ENCODE data around the gene GALNT8. TPM values are rescaled to one million over a fixed set of nuclear protein-coding genes. Genes with fewer than 3 reads are reported as not detected.
A peak's percentile ranks its signal among the peaks of the same experiment; 100 is the strongest.

The GALNT8 gene
- total and polyA plus RNA-seq, 9 of the 15 experiments (the other 6 are each of a cell fraction or from before 2014, with no cell fraction given) = 0.11 to 0.23 (median 0.21) TPM; not detected in 6

DNA sequence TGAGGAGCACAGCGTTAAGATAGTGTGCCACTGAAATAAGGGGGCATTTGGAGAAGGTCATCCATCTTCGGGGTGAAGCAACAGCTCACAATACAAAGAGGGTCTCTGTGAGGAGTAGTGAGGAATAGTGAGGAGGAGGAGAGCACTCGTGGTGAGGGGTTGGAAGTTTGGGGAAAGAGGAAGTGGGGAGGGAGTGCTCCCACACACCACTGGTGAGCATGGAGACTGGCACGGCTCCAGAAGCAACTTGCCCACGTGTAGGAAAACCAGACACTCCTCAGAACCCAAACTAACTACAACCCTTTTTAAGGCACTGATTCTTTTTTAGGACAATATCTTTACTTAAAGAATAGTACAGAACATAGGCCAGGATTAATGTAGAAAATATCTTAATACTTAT is 48.9 kb downstream of the GALNT8 start:
- Histone ChIP-seq H3K79me2 (ENCODE audit: control insufficient read depth, insufficient read depth, low read length) (no peaks in the 10 kb centered on the region), H3K4me3 (no peak overlapping the region), H3K27ac (ENCODE audit: extremely low read depth, low read depth, low read length) (no peak overlapping the region), H3K9me1 (ENCODE audit: control insufficient read depth, insufficient read depth, low read length) (no peaks in the 10 kb centered on the region), H3K9me3 (replicated peaks; ENCODE audit: control insufficient read depth, insufficient read depth, low read depth, low read length) (no peaks in the 10 kb centered on the region), H3K4me1 (replicated peaks in 1 of 2; ENCODE audit: control insufficient read depth in 2 of 2, insufficient read depth in 2 of 2, low read length in 2 of 2) (no peaks in the 10 kb centered on the region; a peak in 1 of 5 replicates), H4K20me1 (replicated peaks; ENCODE audit: control insufficient read depth, insufficient read depth, low read length) (no peaks in the 10 kb centered on the region; the same call in 1 of the 2 replicates), H3K4me2 (ENCODE audit: insufficient read depth, low read length) (no peak overlapping the region), H2AFZ (ENCODE audit: low read depth, low read length) (no peak overlapping the region), H3K36me3 (ENCODE audit: control insufficient read depth, insufficient read depth, low read length) (no peaks in the 10 kb centered on the region), H3K27me3 (ENCODE audit: control insufficient read depth in 2 of 2, insufficient read depth in 2 of 2, low read length in 2 of 2) (peaks cover 2 to 28% of the 10 kb centered on the region in 2 experiments; a peak in 3 of 5 replicates), H3K9ac (ENCODE audit: insufficient read depth in 1 of 2, low read depth in 2 of 2, low read length in 2 of 2) (no peak overlapping the region)
- 0 out of 2 replicates have a peak, but pooled peaks have one; percentile 38 for TF ChIP-seq SPI1 (IDR thresholded peaks at IDR 0.05; ENCODE audit: borderline replicate concordance, low read depth, low read length)
- no peak for TF ChIP-seq ZNF764 (CRISPR knock-in tag; IDR thresholded peaks at IDR 0.05; ENCODE audit: low read depth)
- ATAC-seq (no peak), FAIRE-seq (no peak), DNase-seq (ENCODE audit: extremely low read depth in 1 of 4, low spot score in 3 of 4) (no peak)
- POLR2A ChIA-PET = no interaction called here
- in situ Hi-C loops (cut with MboI) = no loop called here
- intact Hi-C loops (cut with micrococcal nuclease) = no loop called here
- no TSS peak for BruUV-seq (replicated peaks)
- WGBS (ENCODE audit: insufficient coverage, low coverage, missing lambda C conversion rate) = 4% methylated on average over 4 of the region's 5 CpGs
- CTCF ChIA-PET (ENCODE audit: low intra/inter-chr PET ratio) = no interaction called here

DNA sequence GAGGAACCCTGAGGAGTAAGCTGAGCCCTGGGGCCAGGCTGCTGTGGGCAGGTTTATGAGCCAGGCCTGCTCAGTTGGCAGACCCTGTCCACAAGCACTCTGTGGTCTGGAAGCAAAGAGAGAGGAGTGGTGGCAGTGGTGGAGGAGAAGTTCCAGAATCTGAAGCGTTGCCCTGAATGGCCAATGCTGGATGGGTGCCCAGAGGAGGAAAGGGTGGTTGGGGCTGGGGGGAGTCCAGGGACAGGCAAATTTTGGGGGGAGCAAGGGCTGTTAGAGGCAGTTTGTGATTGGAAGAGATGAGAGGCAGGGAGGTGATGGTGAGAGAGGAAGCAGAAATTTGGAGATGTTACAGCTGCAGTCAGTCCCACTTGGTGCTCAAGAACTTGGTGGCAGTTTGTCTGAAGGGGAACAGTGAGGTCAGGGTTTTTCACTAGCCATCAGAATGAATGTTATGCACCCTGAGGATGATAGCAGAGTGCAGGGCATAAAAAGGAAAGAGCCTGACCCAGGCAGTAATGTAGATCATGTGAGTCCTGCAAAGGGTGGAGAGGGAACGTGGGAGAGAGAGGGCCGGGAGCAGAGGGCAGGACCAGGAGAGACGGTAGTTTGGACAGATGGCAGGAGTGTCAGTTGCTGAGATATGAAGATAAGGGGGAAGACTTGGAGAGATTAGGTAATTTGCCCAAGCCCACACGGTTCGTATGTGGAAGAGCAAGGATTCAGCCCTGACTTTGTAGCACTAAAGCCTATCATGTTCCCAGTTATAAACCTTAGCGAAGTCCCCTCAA is 51.2 kb downstream of the GALNT8 start:
- ChIA-PET CTCF (ENCODE audit: low intra/inter-chr PET ratio) (no interaction called here), POLR2A (no interaction called here)
- Histone ChIP-seq H3K4me3 (no peak overlapping the region), H2AFZ (ENCODE audit: low read depth, low read length) (no peak overlapping the region), H3K79me2 (ENCODE audit: control insufficient read depth, insufficient read depth, low read length) (no peaks in the 10 kb centered on the region), H3K4me2 (ENCODE audit: insufficient read depth, low read length) (no peak overlapping the region), H3K27me3 (ENCODE audit: control insufficient read depth in 2 of 2, insufficient read depth in 2 of 2, low read length in 2 of 2) (peaks cover 2 to 28% of the 10 kb centered on the region in 2 experiments; a peak in 3 of 5 replicates), H4K20me1 (replicated peaks; ENCODE audit: control insufficient read depth, insufficient read depth, low read length) (no peaks in the 10 kb centered on the region; the same call in 1 of the 2 replicates), H3K9ac (ENCODE audit: insufficient read depth in 1 of 2, low read depth in 2 of 2, low read length in 2 of 2) (no peak overlapping the region), H3K27ac (ENCODE audit: extremely low read depth, low read depth, low read length) (no peak overlapping the region), H3K36me3 (ENCODE audit: control insufficient read depth, insufficient read depth, low read length) (no peaks in the 10 kb centered on the region), H3K9me3 (replicated peaks; ENCODE audit: control insufficient read depth, insufficient read depth, low read depth, low read length) (no peaks in the 10 kb centered on the region), H3K9me1 (ENCODE audit: control insufficient read depth, insufficient read depth, low read length) (no peaks in the 10 kb centered on the region), H3K4me1 (replicated peaks in 1 of 2; ENCODE audit: control insufficient read depth in 2 of 2, insufficient read depth in 2 of 2, low read length in 2 of 2) (no peaks in the 10 kb centered on the region; a peak in 1 of 5 replicates)
- TF ChIP-seq CSDE1 (IDR thresholded peaks at IDR 0.05) (no peak), E2F3 (CRISPR knock-in tag; IDR thresholded peaks at IDR 0.05) (no peak), PCBP1 (IDR thresholded peaks at IDR 0.05; ENCODE audit: low read depth, low read length, poor library complexity, severe bottlenecking) (no peak)
- TF ChIP-seq, protein P1, sequence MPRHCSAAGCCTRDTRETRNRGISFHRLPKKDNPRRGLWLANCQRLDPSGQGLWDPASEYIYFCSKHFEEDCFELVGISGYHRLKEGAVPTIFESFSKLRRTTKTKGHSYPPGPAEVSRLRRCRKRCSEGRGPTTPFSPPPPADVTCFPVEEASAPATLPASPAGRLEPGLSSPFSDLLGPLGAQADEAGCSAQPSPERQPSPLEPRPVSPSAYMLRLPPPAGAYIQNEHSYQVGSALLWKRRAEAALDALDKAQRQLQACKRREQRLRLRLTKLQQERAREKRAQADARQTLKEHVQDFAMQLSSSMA (CRISPR knock-in tag; IDR thresholded peaks at IDR 0.05) = no peak
- BruUV-seq (replicated peaks) = no TSS peak
- WGBS (ENCODE audit: insufficient coverage, low coverage, missing lambda C conversion rate) = 0% methylated on average over 4 of the region's 7 CpGs
- DNase-seq (ENCODE audit: extremely low read depth in 1 of 4, low spot score in 3 of 4) (no peak), ATAC-seq (no peak), FAIRE-seq (no peak)
- intact Hi-C loops (cut with micrococcal nuclease) (no loop called here), in situ Hi-C loops (cut with MboI) (no loop called here)

Measured in K562 (cell line).